OCI-LY3 (cell line): ENCODE results near the gene ARPC5.
A peak's percentile ranks its signal among the peaks of the same experiment; 100 is the strongest.

Experiments
- H2AFZ ChIP-seq: fragments of 200-600, 300-600 bp; shearing (Covaris generic); 2 replicates; pipeline ENCODE4 v1.6.0; 2014; ENCODE audit warnings: antibody characterized with exemption, low read depth, low read length
- H3K27ac ChIP-seq: fragments of 200-600, 300-600 bp; sonication (generic); 2 replicates; pipeline ENCODE4 v1.5.1; 2014; ENCODE audit warnings: mild to moderate bottlenecking, low read length, moderate library complexity, mixed read lengths
- H3K27me3 ChIP-seq: fragments of 200-600, 300-600 bp; sonication (generic); 2 replicates; pipeline ENCODE4 v1.6.1; 2014; ENCODE audit warnings: low read depth, low read length, mixed read lengths
- H3K36me3 ChIP-seq: fragments of 200-600, 300-600 bp; sonication (generic); replicated peaks from 2 replicates; pipeline ENCODE3; 2014; ENCODE audit warnings: low read depth, low read length, mixed read lengths
- H3K4me1 ChIP-seq: fragments of 300-600, 200-600 bp; sonication (generic); 2 replicates; pipeline ENCODE4 v1.6.1; 2014; ENCODE audit warnings: low read length, mixed read lengths
- H3K4me2 ChIP-seq: fragments of 200-600, 300-600 bp; sonication (generic); 2 replicates; pipeline ENCODE4 v1.6.1; 2014; ENCODE audit warnings: low read length, mixed read lengths
- H3K4me3 ChIP-seq: fragments of 300-600, 200-600 bp; sonication (generic); 2 replicates; pipeline ENCODE4 v1.5.1; 2014; ENCODE audit warnings: antibody characterized with exemption, mild to moderate bottlenecking, low read length, moderate library complexity
- H3K79me2 ChIP-seq: fragments of 300-600, 200-600 bp; shearing (Covaris generic); 2 replicates; pipeline ENCODE4 v1.6.1; 2014; ENCODE audit warnings: mild to moderate bottlenecking, low read length, mixed read lengths
- H3K9ac ChIP-seq: fragments of 300-600, 200-600 bp; shearing (Covaris generic); 2 replicates; pipeline ENCODE4 v1.6.0; 2014; ENCODE audit warnings: mild to moderate bottlenecking, low read length, moderate library complexity
- H3K9me3 ChIP-seq: fragments of 200-600, 300-600 bp; shearing (Covaris generic); 2 replicates; pipeline ENCODE4 v1.6.1; 2014; ENCODE audit warnings: low read length, mixed read lengths; ENCODE audit not compliant: insufficient read depth
- H4K20me1 ChIP-seq: fragments of 200-600, 300-600 bp; sonication (generic); 2 replicates; pipeline ENCODE4 v1.6.1; 2016; ENCODE audit warnings: low read length, mixed read lengths; ENCODE audit not compliant: insufficient read depth
- CTCF ChIP-seq: fragments of 200-600, 300-600 bp; sonication (generic); IDR thresholded peaks from 2 replicates; pipeline ENCODE4 v1.5.1; 2014; ENCODE audit warnings: antibody characterized with exemption, low read length, low read depth
- EZH2phosphoT487 ChIP-seq: fragments of 200-600 bp; shearing (Covaris generic); IDR thresholded peaks from 2 replicates; pipeline ENCODE4 v1.6.1; 2018; ENCODE audit warnings: antibody characterized with exemption, mixed run types, low read depth

The ARPC5 gene

DNA sequence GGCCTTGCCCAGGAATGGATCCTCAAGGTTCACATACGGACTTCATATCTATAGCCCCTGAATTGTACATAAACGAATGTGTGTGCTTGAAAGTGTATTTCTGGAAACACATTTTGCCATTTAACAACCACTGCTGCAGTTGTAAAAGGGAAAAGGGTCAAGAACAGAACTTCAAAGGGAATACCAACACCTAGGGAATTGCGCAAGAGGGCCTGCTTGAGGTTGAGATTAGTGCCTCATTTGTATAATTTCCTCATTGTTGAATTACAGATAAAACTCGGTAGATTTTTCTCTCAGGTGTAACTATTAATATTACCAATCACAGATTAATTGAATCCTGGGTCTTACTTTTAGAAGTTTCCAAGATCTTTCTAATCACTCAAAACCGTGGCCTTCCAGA is 51.4 kb downstream of the ARPC5 start:
- Histone ChIP-seq H4K20me1 (peaks cover 67% of the 10 kb centered on the region), H3K9ac (no peak overlapping the region), H3K9me3 (no peaks in the 10 kb centered on the region), H3K4me2 (no peak overlapping the region; the same call in 1 of the 2 replicates), H3K27me3 (no peaks in the 10 kb centered on the region), H3K79me2 (peaks cover 98% of the 10 kb centered on the region), H2AFZ (no peak overlapping the region), H3K4me3 (no peak overlapping the region), H3K4me1 (peaks cover 70% of the 10 kb centered on the region), H3K36me3 (peaks cover 71% of the 10 kb centered on the region), H3K27ac (peak overlapping the region; percentile 40)
- TF ChIP-seq EZH2phosphoT487 = no peak
- no peak for TF ChIP-seq CTCF

GRCh38 chr1:183583466-183583865 is 52.1 kb downstream of the ARPC5 start:
- no peaks in the 10 kb centered on the region for H3K9me3 ChIP-seq
- H3K27ac ChIP-seq = peak overlapping the region; percentile 40
- TF ChIP-seq EZH2phosphoT487 (no peak), CTCF (no peak)
- no peak overlapping the region for H3K4me3 ChIP-seq
- H3K36me3 ChIP-seq = peaks cover 71% of the 10 kb centered on the region
- H3K4me1 ChIP-seq = peaks cover 70% of the 10 kb centered on the region
- peaks cover 98% of the 10 kb centered on the region for H3K79me2 ChIP-seq
- peak overlapping the region; percentile 3; the same call in 1 of the 2 replicates for H3K4me2 ChIP-seq
- H3K27me3 ChIP-seq = no peaks in the 10 kb centered on the region
- no peak overlapping the region for H2AFZ ChIP-seq
- H3K9ac ChIP-seq = no peak overlapping the region
- H4K20me1 ChIP-seq = peaks cover 74% of the 10 kb centered on the region

- Histone ChIP-seq H3K9ac (no peak overlapping the region), H3K4me1 (peaks cover 68% of the 10 kb centered on the region), H3K36me3 (peaks cover 74% of the 10 kb centered on the region), H3K27ac (peak overlapping the region; percentile 20), H3K79me2 (peaks cover 98% of the 10 kb centered on the region), H2AFZ (no peak overlapping the region), H3K4me2 (no peak overlapping the region), H3K9me3 (no peaks in the 10 kb centered on the region), H4K20me1 (peaks cover 86% of the 10 kb centered on the region), H3K27me3 (no peaks in the 10 kb centered on the region), H3K4me3 (no peak overlapping the region)
- TF ChIP-seq EZH2phosphoT487 = no peak
- no peak for TF ChIP-seq CTCF
Measured at GRCh38 chr1:183582021-183582713, 53.4 kb downstream of the ARPC5 start.

- H3K36me3 ChIP-seq = peaks cover 77% of the 10 kb centered on the region
- H2AFZ ChIP-seq = no peak overlapping the region
- peaks cover 49% of the 10 kb centered on the region for H3K4me1 ChIP-seq
- no peaks in the 10 kb centered on the region for H3K27me3 ChIP-seq
- peaks cover 89% of the 10 kb centered on the region for H4K20me1 ChIP-seq
- no peak overlapping the region for H3K9ac ChIP-seq
- peaks cover 97% of the 10 kb centered on the region for H3K79me2 ChIP-seq
- no peak overlapping the region for H3K4me3 ChIP-seq
- TF ChIP-seq CTCF (no peak), EZH2phosphoT487 (no peak)
- peak overlapping the region; percentile 46 for H3K27ac ChIP-seq
- no peak overlapping the region for H3K4me2 ChIP-seq
- H3K9me3 ChIP-seq = no peaks in the 10 kb centered on the region
Measured at GRCh38 chr1:183580281-183580682, 55.3 kb downstream of the ARPC5 start.
